GM12865 (cell line): ENCODE measurements around the gene VAV3.

ENCODE experiments used
- DNase-seq: peaks from one replicate; pipeline ENCODE4 v3.0.0; 2010; ENCODE audit warnings: low read depth
- H3K4me3 ChIP-seq: 2 replicates; pipeline ENCODE4 v1.5.1; 2011; ENCODE audit warnings: mild to moderate bottlenecking, low read depth, low read length, control low read depth
- TF ChIP-seq, protein P1 (sequence below): IDR thresholded peaks from 2 replicates; pipeline ENCODE4 v1.5.1; 2011; ENCODE audit warnings: low read length, control low read depth, low read depth, inconsistent platforms; ENCODE audit not compliant: insufficient read depth; ENCODE audit errors: missing control alignments

VAV3 gene

DNA sequence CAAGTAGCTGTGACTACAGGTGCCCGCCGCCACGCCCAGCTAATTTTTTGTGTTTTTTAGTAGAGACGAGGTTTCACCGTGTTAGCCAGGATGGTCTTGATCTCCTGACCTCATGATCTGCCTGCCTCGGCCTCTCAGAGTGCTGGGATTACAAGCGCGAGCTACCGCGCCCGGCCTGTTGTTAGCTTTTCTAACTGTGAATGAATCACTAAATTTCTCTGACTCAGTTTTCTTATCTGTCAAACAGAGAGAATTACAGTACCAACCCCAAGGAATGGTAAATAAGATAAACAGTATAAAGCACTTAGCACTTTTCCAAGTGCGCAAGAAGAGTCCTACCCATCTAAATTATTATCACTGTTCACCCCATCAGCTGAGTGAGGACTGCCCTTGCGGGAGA, 193.6 kb downstream of the VAV3 start:
- no peak overlapping the region for H3K4me3 ChIP-seq
- no peak for DNase-seq
- TF ChIP-seq, protein P1, sequence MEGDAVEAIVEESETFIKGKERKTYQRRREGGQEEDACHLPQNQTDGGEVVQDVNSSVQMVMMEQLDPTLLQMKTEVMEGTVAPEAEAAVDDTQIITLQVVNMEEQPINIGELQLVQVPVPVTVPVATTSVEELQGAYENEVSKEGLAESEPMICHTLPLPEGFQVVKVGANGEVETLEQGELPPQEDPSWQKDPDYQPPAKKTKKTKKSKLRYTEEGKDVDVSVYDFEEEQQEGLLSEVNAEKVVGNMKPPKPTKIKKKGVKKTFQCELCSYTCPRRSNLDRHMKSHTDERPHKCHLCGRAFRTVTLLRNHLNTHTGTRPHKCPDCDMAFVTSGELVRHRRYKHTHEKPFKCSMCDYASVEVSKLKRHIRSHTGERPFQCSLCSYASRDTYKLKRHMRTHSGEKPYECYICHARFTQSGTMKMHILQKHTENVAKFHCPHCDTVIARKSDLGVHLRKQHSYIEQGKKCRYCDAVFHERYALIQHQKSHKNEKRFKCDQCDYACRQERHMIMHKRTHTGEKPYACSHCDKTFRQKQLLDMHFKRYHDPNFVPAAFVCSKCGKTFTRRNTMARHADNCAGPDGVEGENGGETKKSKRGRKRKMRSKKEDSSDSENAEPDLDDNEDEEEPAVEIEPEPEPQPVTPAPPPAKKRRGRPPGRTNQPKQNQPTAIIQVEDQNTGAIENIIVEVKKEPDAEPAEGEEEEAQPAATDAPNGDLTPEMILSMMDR = no peak

DNA sequence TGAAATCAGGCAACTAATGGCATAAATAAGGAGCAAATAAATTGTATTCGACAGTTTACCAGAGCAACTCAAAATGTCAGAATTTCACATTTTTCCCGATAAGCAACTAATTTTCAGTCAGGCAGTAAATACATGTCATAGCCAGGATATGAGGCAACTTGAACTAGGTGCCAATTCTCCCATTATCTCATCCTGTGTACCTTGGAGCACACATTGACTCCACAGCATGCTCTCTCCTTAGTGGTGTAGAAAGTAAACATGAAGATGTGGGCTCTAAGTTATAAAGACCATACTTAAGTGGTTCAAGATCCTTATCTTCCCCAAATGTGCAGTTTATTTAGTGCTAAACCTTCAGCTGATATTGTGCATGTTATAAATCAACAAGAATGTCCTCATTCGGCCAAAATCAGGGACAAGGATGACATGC, 197.8 kb downstream of the VAV3 start:
- TF ChIP-seq, protein P1 = no peak
- no peak overlapping the region for H3K4me3 ChIP-seq
- DNase-seq = no peak

DNA sequence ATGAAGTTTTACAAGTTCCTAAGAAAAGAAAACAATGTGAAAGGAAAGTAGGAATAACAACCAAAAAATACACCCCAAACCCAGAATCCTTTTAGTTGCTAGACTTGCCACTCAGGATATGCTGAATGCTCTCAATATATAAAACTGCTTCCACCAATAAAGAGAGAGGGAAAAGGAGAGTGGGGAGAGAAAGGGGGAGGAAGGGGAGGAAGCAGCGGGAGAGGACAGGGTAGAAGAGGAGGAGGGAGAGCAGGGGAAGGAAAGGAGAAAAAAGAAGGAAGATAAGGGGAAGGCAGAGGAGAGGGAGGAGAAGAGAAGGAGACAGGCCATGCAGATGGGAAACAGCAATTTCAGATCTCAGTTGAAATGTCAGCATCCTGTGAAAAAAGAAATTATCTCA, 198.4 kb downstream of the VAV3 start:
- no peak for DNase-seq
- TF ChIP-seq, protein P1 = no peak
- H3K4me3 ChIP-seq = no peak overlapping the region

DNA sequence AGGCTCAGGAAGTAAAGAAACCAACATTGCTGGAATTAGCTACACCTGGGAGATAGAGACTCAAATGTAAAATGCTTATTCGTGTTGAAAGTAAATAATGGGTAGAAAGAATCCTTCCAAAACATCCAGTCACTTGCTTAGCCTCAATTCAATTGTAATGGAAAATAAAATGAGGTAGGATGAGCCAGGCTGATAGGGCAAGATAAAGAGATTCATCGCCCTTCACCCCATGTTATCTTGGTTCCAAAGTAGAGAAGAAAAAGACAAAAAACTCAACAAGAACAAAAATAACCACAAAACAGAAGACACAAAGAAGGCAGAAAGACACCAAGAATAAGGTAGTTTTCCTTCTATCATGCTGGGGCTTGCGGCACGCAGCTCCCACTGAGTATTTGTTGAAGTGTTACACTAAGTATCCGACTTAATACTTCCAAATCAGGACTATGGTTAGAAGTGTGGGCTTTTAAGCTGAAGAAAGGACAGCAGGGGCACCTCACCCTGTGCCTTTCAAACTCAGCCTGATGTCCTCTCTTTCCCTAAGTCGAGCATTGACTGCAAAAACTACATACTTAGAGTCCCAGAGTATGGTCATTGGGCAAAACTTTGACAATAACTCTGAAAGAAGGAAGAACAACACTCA, 202.1 kb downstream of the VAV3 start:
- no peak for DNase-seq
- no peak overlapping the region for H3K4me3 ChIP-seq
- TF ChIP-seq, protein P1 = no peak

DNA sequence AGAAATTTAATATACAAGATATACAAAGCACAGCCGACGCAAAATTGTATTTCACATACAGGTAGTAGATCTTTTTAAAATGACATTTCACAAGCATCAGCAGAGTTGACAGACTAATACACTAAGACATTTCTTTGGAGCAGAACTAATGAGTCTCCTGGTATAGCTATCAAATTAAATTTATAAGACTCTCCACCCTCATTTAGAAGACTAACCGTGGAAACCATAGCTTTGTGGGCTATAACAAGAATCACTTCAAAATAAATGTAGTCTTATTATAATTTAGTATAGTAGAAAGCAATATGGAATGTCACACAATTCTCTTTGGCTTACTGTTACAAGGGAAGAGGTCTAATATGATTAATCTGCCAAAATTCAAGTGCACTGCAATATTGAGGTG, 204.9 kb downstream of the VAV3 start:
- TF ChIP-seq, protein P1 = no peak
- DNase-seq = no peak
- H3K4me3 ChIP-seq = no peak overlapping the region

DNA sequence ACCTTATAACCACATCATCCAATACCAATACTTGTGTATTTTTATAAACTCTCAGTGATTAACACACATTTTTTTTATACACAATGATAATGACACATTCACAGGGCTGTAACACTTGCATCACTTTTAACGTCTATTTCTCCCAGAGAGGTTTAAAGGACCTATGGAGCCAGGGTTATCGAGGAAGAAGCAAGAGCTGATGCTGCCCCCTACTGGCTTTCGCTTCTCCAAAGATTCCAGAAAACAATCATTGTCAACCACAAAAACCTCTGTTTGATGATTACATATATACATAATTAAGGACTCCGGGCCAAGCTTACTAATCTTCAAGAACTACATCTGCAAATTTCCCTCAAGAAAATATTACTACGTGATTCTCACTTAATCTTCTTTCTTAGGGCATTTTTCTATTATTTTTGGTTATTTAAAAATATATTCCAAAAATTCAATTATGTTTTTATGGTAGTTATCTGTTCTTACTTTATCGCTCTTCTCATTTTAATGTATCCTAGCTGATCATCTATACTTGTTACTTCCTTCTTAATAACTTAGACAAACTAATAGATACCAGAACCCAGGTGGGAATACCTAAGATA, 214.5 kb downstream of the VAV3 start:
- no peak overlapping the region for H3K4me3 ChIP-seq
- TF ChIP-seq, protein P1 = peak; percentile 74
- DNase-seq = peak; percentile 70

DNA sequence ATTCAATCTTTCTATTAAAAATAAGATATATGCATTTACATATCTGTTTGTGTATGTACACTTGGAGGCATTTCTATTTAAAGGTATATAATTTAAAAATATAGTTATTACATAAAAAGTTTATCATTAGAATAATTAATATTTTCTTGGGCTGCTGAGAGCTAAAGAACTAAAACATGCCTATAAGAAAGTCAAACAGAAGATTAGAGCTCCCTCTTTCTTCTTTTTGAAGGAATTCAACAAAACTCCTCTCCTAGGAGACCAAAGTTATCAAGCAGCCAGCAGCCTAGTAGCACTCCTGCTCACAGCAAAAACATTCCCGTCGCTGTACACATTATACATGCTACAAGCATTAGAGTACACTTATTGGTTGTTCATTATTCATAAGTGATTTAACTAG, 216.4 kb downstream of the VAV3 start:
- no peak for DNase-seq
- TF ChIP-seq, protein P1 = no peak
- H3K4me3 ChIP-seq = no peak overlapping the region
